HCT116 (cell line): ENCODE data around the gene SLC24A3. TPM values are rescaled to one million over a fixed set of nuclear protein-coding genes. Genes with fewer than 3 reads are reported as not detected.

Source experiments
- ATAC-seq: fragments of 200-7000 bp; cut with Tn5 transposase; 2 replicates; pipeline ENCODE4 v1.9.1; 2020; ENCODE audit warnings: mild to moderate bottlenecking, moderate library complexity
- BruUV-seq: library from RNA; stranded (reverse); fragments of 400-500 nt; replicated peaks from 2 replicates; lab custom pipeline; 2021; lab: Mats Ljungman, UMichigan
- CTCF ChIA-PET: fragments of 300-600 bp; sonication (Branson Sonifier 250); formaldehyde crosslinking; loops from one replicate; lab custom pipeline; 2021; ENCODE audit warnings: antibody characterized with exemption; lab: Charles Lee
- POLR2A ChIA-PET: fragments of 300-600, 350-600 bp; sonication (Branson Sonifier 250); formaldehyde crosslinking; loops from one replicate; lab custom pipeline; 2021; ENCODE audit warnings: antibody characterized with exemption; lab: Charles Lee
- RAD21 ChIA-PET, 2 experiments: fragments of 300-600 bp; sonication (Branson Sonifier 250); formaldehyde crosslinking; loops; one replicate each; lab custom pipeline; 2023; ENCODE audit warnings: low total read pairs in 2 of 2; ENCODE audit not compliant: uncharacterized antibody in 2 of 2, unreplicated experiment in 2 of 2, low non-redundant PET in 1 of 2; lab: Charles Lee
- DNase-seq: peaks from one replicate; pipeline ENCODE4 v3.0.0-alpha.2; 2010; ENCODE audit warnings: low read depth, low spot score
- H2AFZ ChIP-seq: fragments of 200-600 bp; shearing (Covaris generic), sonication (generic); 2 replicates; pipeline ENCODE4 v1.6.1; 2017; ENCODE audit warnings: low read depth, mixed run types, mixed read lengths, antibody characterized with exemption, low read length; ENCODE audit not compliant: poor library complexity, severe bottlenecking
- H3K27ac ChIP-seq: 2 replicates; pipeline ENCODE4 v1.5.1; 2012; ENCODE audit warnings: low read depth, low read length
- H3K27me3 ChIP-seq: fragments of 200-600 bp; sonication (generic); 2 replicates; pipeline ENCODE4 v1.6.1; 2016; ENCODE audit warnings: mixed run types, low read length, mixed read lengths; ENCODE audit not compliant: insufficient read depth
- H3K36me3 ChIP-seq, 2 experiments: fragments of 200-500 bp in 1 of 2; fragments of 200-600 bp in 1 of 2; sonication (Bioruptor generic) in 1 of 2; sonication (generic) in 1 of 2; 2 replicates each; pipeline versions ENCODE4 v1.5.1 to v1.6.1; 2014 to 2016; ENCODE audit warnings: low read length in 2 of 2, inconsistent platforms in 1 of 2, mixed read lengths in 1 of 2, mixed run types in 1 of 2; ENCODE audit not compliant: insufficient read depth in 2 of 2, control insufficient read depth in 1 of 2
- H3K4me1 ChIP-seq, 2 experiments: fragments of 200-600 bp in 1 of 2; sonication (generic) in 1 of 2; 2 replicates each; pipeline versions ENCODE4 v1.5.1 to v1.6.1; 2012 to 2017; ENCODE audit warnings: low read length in 2 of 2, inconsistent platforms in 1 of 2, mild to moderate bottlenecking in 1 of 2, mixed read lengths in 1 of 2, mixed run types in 1 of 2, moderate library complexity in 1 of 2; ENCODE audit not compliant: insufficient read depth in 2 of 2, control insufficient read depth in 1 of 2
- H3K4me2 ChIP-seq: fragments of 200-600 bp; sonication (generic); 2 replicates; pipeline ENCODE4 v1.6.1; 2017; ENCODE audit warnings: mixed run types, low read length, mixed read lengths
- H3K4me3 ChIP-seq, 2 experiments: fragments of 200-600 bp in 1 of 2; sonication (generic) in 1 of 2; replicated peaks in 1 of 2; 2 replicates each; pipeline ENCODE4 v1.5.1; 2011 to 2016; ENCODE audit warnings: low read length in 2 of 2, control low read depth in 1 of 2, low read depth in 1 of 2, mild to moderate bottlenecking in 1 of 2, mixed read lengths in 1 of 2, mixed run types in 1 of 2
- H3K79me2 ChIP-seq: fragments of 200-600 bp; sonication (generic); 2 replicates; pipeline ENCODE4 v1.6.1; 2017; ENCODE audit warnings: mild to moderate bottlenecking, mixed run types, low read length, moderate library complexity, mixed read lengths; ENCODE audit not compliant: insufficient read depth
- H3K9ac ChIP-seq: fragments of 200-600 bp; sonication (generic); 2 replicates; pipeline ENCODE4 v1.6.1; 2016; ENCODE audit warnings: low read length, mixed read lengths
- H3K9me2 ChIP-seq: fragments of 200-600 bp; sonication (generic), shearing (Covaris generic); 2 replicates; pipeline ENCODE4 v1.6.1; 2017; ENCODE audit warnings: mixed run types, mild to moderate bottlenecking, moderate library complexity; ENCODE audit not compliant: insufficient read depth
- H3K9me3 ChIP-seq, 2 experiments: fragments of 200-500 bp in 1 of 2; fragments of 200-600 bp in 1 of 2; sonication (Bioruptor generic) in 1 of 2; sonication (generic) in 1 of 2; 2 replicates each; pipeline ENCODE4 v1.6.1; 2014 to 2017; ENCODE audit warnings: low read length in 2 of 2, mixed read lengths in 2 of 2, inconsistent platforms in 1 of 2, low read depth in 1 of 2, mild to moderate bottlenecking in 1 of 2, mixed run types in 1 of 2, moderate library complexity in 1 of 2; ENCODE audit not compliant: control insufficient read depth in 1 of 2, insufficient read depth in 1 of 2
- H4K20me1 ChIP-seq: fragments of 200-600 bp; sonication (generic), shearing (Covaris generic); 2 replicates; pipeline ENCODE4 v1.6.1; 2017; ENCODE audit warnings: mixed run types, mild to moderate bottlenecking, moderate library complexity; ENCODE audit not compliant: insufficient read depth
- ATF3 ChIP-seq: IDR thresholded peaks from 2 replicates; pipeline ENCODE4 v1.6.1; 2012
- CBX3 ChIP-seq: IDR thresholded peaks from 2 replicates; pipeline ENCODE4 v1.6.1; 2012; ENCODE audit warnings: low read depth
- CEBPB ChIP-seq: IDR thresholded peaks from 2 replicates; pipeline ENCODE4 v1.6.1; 2012; ENCODE audit warnings: low read depth
- EGR1 ChIP-seq: IDR thresholded peaks from 2 replicates; pipeline ENCODE4 v1.6.1; 2012; ENCODE audit warnings: low read depth
- EZH2 ChIP-seq: fragments of 200-600 bp; sonication (generic); IDR thresholded peaks from 2 replicates; pipeline ENCODE4 v1.6.1; 2017; ENCODE audit warnings: antibody characterized with exemption, mixed run types
- EZH2phosphoT487 ChIP-seq: fragments of 200-600 bp; IDR thresholded peaks from 2 replicates; pipeline ENCODE4 v1.6.1; 2018; ENCODE audit warnings: antibody characterized with exemption, borderline replicate concordance
- FOSL1 ChIP-seq: IDR thresholded peaks from 2 replicates; pipeline ENCODE4 v1.6.1; 2012; ENCODE audit warnings: low read depth
- JUND ChIP-seq: IDR thresholded peaks from 2 replicates; pipeline ENCODE4 v1.6.1; 2012
- MAX ChIP-seq: IDR thresholded peaks from 2 replicates; pipeline ENCODE4 v1.6.1; 2012
- POLR2A ChIP-seq: IDR thresholded peaks from 2 replicates; pipeline ENCODE4 v1.7.0; 2011; ENCODE audit warnings: borderline replicate concordance; ENCODE audit not compliant: insufficient read depth, insufficient read length; ENCODE audit errors: extremely low read depth
- REST ChIP-seq: IDR thresholded peaks from 2 replicates; pipeline ENCODE4 v1.6.1; 2012; ENCODE audit warnings: low read depth
- SIN3A ChIP-seq: IDR thresholded peaks from 2 replicates; pipeline ENCODE4 v1.6.1; 2012; ENCODE audit warnings: low read depth
- SRF ChIP-seq: IDR thresholded peaks from 2 replicates; pipeline ENCODE4 v1.6.1; 2012; ENCODE audit warnings: low read depth
- YY1 ChIP-seq: IDR thresholded peaks from 2 replicates; pipeline ENCODE4 v1.6.1; 2011; ENCODE audit warnings: low read length, low read depth, moderate library complexity, mild to moderate bottlenecking; ENCODE audit not compliant: insufficient replicate concordance; ENCODE audit errors: extremely low read depth
- ZFX ChIP-seq: fragments of 450-650 bp; IDR thresholded peaks from 2 replicates; pipeline ENCODE4 v1.6.1; 2017
- ZNF274 ChIP-seq: fragments of 200-500 bp; sonication (Bioruptor generic); IDR thresholded peaks from 2 replicates; pipeline ENCODE4 v1.6.1; 2014; ENCODE audit warnings: mild to moderate bottlenecking, low read depth, low read length, inconsistent platforms
- intact Hi-C: fragments of 100-400 bp; cut with micrococcal nuclease; formaldehyde crosslinking; loops from 2 replicates; pipeline ENCODE4 v1.10.0; 2022
- total RNA-seq: library from RNA; stranded (reverse); gene quantifications from one replicate; pipeline ENCODE4 v1.2.1, GENCODE V29; 2021; ENCODE audit not compliant: unreplicated experiment

SLC24A3 gene
- total RNA-seq, 1 experiment from 2014 or later, result not detected

- Histone ChIP-seq H3K36me3 (no peaks in the 10 kb centered on the region), H3K4me2 (no peak overlapping the region), H3K27ac (no peak overlapping the region), H3K9me2 (no peaks in the 10 kb centered on the region), H3K4me3 (no peak overlapping the region), H2AFZ (no peak overlapping the region), H3K79me2 (no peaks in the 10 kb centered on the region), H3K27me3 (no peaks in the 10 kb centered on the region), H3K9me3 (no peaks in the 10 kb centered on the region), H4K20me1 (no peaks in the 10 kb centered on the region), H3K9ac (no peak overlapping the region), H3K4me1 (no peaks in the 10 kb centered on the region)
- ChIA-PET POLR2A (no interaction called here), RAD21 (no interaction called here), CTCF (no interaction called here)
- intact Hi-C loops, result no loop called here
- no peak for DNase-seq
- no peak for ATAC-seq
- TF ChIP-seq REST, result no peak
- no peak for TF ChIP-seq POLR2A
- no peak for TF ChIP-seq EZH2phosphoT487
- no peak for TF ChIP-seq YY1
- no peak for TF ChIP-seq SIN3A
- TF ChIP-seq CBX3, result no peak
- TF ChIP-seq ZFX, result no peak
- TF ChIP-seq MAX, result no peak
- no peak for TF ChIP-seq EGR1
- TF ChIP-seq JUND, result no peak
- no peak for TF ChIP-seq EZH2
- no peak for TF ChIP-seq FOSL1
- no peak for TF ChIP-seq ATF3
- no peak for TF ChIP-seq ZNF274
- no peak for TF ChIP-seq SRF
- TF ChIP-seq CEBPB, result no peak
- BruUV-seq, result no TSS peak
Observed at GRCh38 chr20:19750101-19750606, 537.7 kb downstream of the SLC24A3 start.
